ENCODE results near the gene CELF5. TPM values are rescaled to one million over a fixed set of nuclear protein-coding genes. Genes with fewer than 3 reads are reported as not detected.

The CELF5 gene
- total RNA-seq, 2 experiments from 2014 or later: 0.13 TPM; not detected in 1

DNA sequence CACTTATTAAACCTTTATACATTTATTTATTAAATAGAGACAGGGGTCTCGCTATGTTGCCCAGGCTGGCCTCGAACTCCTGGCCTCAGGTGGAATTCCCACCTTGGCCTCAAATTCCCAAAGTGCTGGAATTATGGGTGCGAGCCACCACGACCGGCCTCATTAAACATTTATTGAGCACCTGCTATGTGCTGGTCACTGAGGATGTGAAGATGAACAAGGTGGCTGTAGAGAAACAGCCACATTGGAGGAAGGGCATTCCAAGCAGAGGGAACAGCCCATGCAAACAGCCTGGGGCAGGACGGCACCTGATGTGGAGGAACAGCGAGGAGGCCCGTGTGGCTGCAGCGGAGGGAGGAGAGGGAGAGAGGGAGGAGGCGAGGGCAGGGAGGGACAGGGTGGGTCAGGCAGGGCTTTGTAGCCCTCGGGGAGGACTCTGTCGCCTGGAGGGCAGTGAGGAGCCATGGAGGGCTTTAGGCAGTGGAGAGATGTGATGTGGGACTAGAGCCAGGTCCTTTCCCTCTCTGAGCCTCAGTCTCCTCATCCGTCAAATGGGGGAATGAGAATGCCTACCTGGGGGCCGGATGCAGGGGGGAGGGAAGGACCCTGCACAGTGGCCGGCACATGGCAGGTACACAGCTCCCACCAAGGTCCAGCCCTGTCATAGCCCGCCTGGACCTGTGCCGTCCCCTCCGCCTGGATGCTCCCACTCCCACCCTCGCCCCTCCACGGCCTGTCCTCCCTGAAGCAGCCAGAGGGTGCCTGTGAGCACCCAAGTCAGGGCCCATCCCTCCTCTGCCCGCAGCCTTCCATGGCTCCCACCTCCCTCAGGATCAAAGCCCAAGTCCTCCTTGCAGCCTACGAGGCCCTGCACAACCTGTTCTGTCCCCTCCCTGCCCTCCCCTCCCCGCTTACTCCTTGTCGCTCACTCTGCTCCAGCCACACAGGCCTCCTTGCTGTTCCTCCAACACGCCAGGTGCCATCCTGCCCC lies 120.4 kb downstream of the CELF5 start:
- Histone ChIP-seq H3K9me2 (ENCODE audit: insufficient read depth, low read length) (no peaks in the 10 kb centered on the region), H3K4me2 (ENCODE audit: low read length) (no peak overlapping the region), H4K20me1 (ENCODE audit: insufficient read depth, low read length) (no peaks in the 10 kb centered on the region), H3K4me3 (ENCODE audit: low read depth, low read length, poor library complexity, severe bottlenecking) (no peak overlapping the region), H3K4me1 (ENCODE audit: insufficient read depth, low read length, poor library complexity, severe bottlenecking) (no peaks in the 10 kb centered on the region), H3K27ac (ENCODE audit: low read depth, low read length, poor library complexity, severe bottlenecking) (no peak overlapping the region), H3K36me3 (ENCODE audit: insufficient read depth, low read length) (no peaks in the 10 kb centered on the region), H3K79me2 (ENCODE audit: insufficient read depth, low read depth, low read length) (no peaks in the 10 kb centered on the region), H3K9me3 (ENCODE audit: low read length) (no peaks in the 10 kb centered on the region), H2AFZ (ENCODE audit: low read length) (no peak overlapping the region)
- intact Hi-C loops (cut with micrococcal nuclease; ENCODE audit: unreplicated experiment): no loop called here
- TF ChIP-seq, protein P1, sequence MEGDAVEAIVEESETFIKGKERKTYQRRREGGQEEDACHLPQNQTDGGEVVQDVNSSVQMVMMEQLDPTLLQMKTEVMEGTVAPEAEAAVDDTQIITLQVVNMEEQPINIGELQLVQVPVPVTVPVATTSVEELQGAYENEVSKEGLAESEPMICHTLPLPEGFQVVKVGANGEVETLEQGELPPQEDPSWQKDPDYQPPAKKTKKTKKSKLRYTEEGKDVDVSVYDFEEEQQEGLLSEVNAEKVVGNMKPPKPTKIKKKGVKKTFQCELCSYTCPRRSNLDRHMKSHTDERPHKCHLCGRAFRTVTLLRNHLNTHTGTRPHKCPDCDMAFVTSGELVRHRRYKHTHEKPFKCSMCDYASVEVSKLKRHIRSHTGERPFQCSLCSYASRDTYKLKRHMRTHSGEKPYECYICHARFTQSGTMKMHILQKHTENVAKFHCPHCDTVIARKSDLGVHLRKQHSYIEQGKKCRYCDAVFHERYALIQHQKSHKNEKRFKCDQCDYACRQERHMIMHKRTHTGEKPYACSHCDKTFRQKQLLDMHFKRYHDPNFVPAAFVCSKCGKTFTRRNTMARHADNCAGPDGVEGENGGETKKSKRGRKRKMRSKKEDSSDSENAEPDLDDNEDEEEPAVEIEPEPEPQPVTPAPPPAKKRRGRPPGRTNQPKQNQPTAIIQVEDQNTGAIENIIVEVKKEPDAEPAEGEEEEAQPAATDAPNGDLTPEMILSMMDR (conservative IDR thresholded peaks at IDR 0.05; ENCODE audit: low read length): no peak
- no peak for TF ChIP-seq EZH2phosphoT487 (IDR thresholded peaks at IDR 0.05; ENCODE audit: borderline replicate concordance, low read depth, low read length)
- ChIA-PET CTCF (ENCODE audit: unreplicated experiment) (no interaction called here), POLR2A (no interaction called here)
- BruUV-seq (replicated peaks): no TSS peak
- DNase-seq (ENCODE audit: low spot score): no peak

DNA sequence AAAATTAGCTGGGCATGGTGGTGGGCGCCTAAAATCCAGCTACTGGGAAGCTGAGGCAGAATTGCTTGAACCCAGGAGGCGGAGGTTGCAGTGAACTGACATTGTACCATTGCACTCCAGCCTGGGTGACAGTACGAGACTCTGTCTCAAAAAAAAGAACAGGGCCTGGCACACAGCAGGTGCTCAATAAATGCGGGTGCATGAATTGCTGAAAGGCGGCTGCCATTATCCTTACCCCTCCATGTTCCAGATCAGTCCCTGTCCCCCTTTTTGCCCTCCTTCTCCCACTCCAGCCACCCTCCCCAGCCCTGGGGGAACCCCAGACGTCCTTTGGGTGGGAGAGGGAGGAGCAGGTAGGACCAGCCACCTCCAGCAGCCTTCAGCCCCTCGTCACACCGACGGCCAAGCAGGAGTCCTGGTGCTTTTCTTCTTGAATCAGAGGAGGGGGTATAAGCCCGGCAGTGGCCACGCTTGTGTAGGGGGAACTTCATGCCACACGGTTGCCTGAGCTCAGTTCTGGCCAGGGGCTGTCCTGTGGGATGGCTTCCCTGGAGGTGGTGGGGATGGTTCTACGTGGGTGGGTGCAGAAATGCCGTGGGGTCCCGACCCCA lies 121.5 kb downstream of the CELF5 start:
- ChIA-PET CTCF (ENCODE audit: unreplicated experiment) (no interaction called here), POLR2A (no interaction called here)
- H3K4me1 ChIP-seq (ENCODE audit: insufficient read depth, low read length, poor library complexity, severe bottlenecking): no peaks in the 10 kb centered on the region
- no peak overlapping the region for H3K4me2 ChIP-seq (ENCODE audit: low read length)
- H4K20me1 ChIP-seq (ENCODE audit: insufficient read depth, low read length): no peaks in the 10 kb centered on the region
- no peaks in the 10 kb centered on the region for H3K9me3 ChIP-seq (ENCODE audit: low read length)
- no peak for TF ChIP-seq EZH2phosphoT487 (IDR thresholded peaks at IDR 0.05; ENCODE audit: borderline replicate concordance, low read depth, low read length)
- TF ChIP-seq, protein P1 (conservative IDR thresholded peaks at IDR 0.05; ENCODE audit: low read length): no peak
- H3K79me2 ChIP-seq (ENCODE audit: insufficient read depth, low read depth, low read length): no peaks in the 10 kb centered on the region
- intact Hi-C loops (cut with micrococcal nuclease; ENCODE audit: unreplicated experiment): no loop called here
- H3K4me3 ChIP-seq (ENCODE audit: low read depth, low read length, poor library complexity, severe bottlenecking): no peak overlapping the region
- no peak for DNase-seq (ENCODE audit: low spot score)
- H3K36me3 ChIP-seq (ENCODE audit: insufficient read depth, low read length): no peaks in the 10 kb centered on the region
- no peak overlapping the region for H3K27ac ChIP-seq (ENCODE audit: low read depth, low read length, poor library complexity, severe bottlenecking)
- no peaks in the 10 kb centered on the region for H3K9me2 ChIP-seq (ENCODE audit: insufficient read depth, low read length)
- no peak overlapping the region for H2AFZ ChIP-seq (ENCODE audit: low read length)
- no TSS peak for BruUV-seq (replicated peaks)

Other genes starting within 250 kb of the CELF5 start
- gene TLE6, start 247.1 kb upstream of the CELF5 start, total RNA-seq (2014; rRNA removed; shearing (Covaris generic)): 15.9 and 16.4 TPM in 2 replicates
- gene TLE6, start 247.1 kb upstream of the CELF5 start, total RNA-seq (2022): 21.5 and 23.0 TPM in 2 replicates
- 1.6 and 1.7 TPM in 2 replicates for gene TLE2, start 195.4 kb upstream of the CELF5 start, total RNA-seq (2014; rRNA removed; shearing (Covaris generic))
- gene TLE2, start 195.4 kb upstream of the CELF5 start, total RNA-seq (2022): 1.1 and 1.2 TPM in 2 replicates
- gene TLE5, start 162.2 kb upstream of the CELF5 start, total RNA-seq (2014; rRNA removed; shearing (Covaris generic)): 424 and 448 TPM in 2 replicates
- gene TLE5, start 162.2 kb upstream of the CELF5 start, total RNA-seq (2022): 376 and 463 TPM in 2 replicates
- gene GNA11, start 130.3 kb upstream of the CELF5 start, total RNA-seq (2014; rRNA removed; shearing (Covaris generic)): 12.9 and 13.4 TPM in 2 replicates
- 10.1 and 14.3 TPM in 2 replicates for gene GNA11, start 130.3 kb upstream of the CELF5 start, total RNA-seq (2022)
- gene GNA15, start 88.6 kb upstream of the CELF5 start, total RNA-seq (2014; rRNA removed; shearing (Covaris generic)): not detected in 2 replicates
- gene GNA15, start 88.6 kb upstream of the CELF5 start, total RNA-seq (2022): not detected in 2 replicates
- gene S1PR4, start 45.9 kb upstream of the CELF5 start, total RNA-seq (2014; rRNA removed; shearing (Covaris generic)): 25.9 and 34.1 TPM in 2 replicates
- gene S1PR4, start 45.9 kb upstream of the CELF5 start, total RNA-seq (2022): 25.8 and 26.5 TPM in 2 replicates
- gene NCLN, start 38.7 kb upstream of the CELF5 start, total RNA-seq (2014; rRNA removed; shearing (Covaris generic)): 33.2 and 49.2 TPM in 2 replicates
- 52.7 and 61.9 TPM in 2 replicates for gene NCLN, start 38.7 kb upstream of the CELF5 start, total RNA-seq (2022)
- 1.0 and 1.7 TPM in 2 replicates for gene NFIC, start 141.9 kb downstream of the CELF5 start, total RNA-seq (2014; rRNA removed; shearing (Covaris generic))
- 1.5 and 1.8 TPM in 2 replicates for gene NFIC, start 141.9 kb downstream of the CELF5 start, total RNA-seq (2022)

All from OCI-LY7 (cell line).